ENCODE results near the gene UNC5B.

DNA sequence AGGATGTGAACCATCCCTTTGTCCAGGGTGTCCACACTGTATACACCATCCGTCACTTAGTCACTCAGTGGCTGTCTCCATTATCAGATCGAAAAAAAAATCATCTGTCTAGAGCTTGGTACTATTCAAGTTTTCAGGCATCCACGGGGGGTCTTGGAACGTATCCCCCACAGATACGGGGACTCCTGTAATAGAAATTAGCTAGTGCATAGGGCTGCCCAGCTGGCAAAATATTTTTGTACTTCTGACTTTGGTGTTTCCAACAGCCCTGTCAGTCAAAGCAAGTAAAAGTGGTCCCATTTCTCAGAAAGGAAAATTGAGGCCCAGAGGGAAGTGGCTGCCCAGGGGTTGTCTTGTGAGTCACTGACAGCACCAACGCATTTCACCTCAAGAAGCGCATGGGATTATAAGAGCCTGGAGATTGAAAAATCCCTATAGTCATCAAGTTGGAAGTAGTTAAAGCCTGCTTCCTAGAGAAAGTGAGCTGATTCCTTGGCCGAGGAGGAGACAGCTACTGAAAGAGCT is 54.6 kb downstream of the UNC5B start:
- TF ChIP-seq POLR2A (IDR thresholded peaks at IDR 0.05) = no peak
- TF ChIP-seq, protein P1, sequence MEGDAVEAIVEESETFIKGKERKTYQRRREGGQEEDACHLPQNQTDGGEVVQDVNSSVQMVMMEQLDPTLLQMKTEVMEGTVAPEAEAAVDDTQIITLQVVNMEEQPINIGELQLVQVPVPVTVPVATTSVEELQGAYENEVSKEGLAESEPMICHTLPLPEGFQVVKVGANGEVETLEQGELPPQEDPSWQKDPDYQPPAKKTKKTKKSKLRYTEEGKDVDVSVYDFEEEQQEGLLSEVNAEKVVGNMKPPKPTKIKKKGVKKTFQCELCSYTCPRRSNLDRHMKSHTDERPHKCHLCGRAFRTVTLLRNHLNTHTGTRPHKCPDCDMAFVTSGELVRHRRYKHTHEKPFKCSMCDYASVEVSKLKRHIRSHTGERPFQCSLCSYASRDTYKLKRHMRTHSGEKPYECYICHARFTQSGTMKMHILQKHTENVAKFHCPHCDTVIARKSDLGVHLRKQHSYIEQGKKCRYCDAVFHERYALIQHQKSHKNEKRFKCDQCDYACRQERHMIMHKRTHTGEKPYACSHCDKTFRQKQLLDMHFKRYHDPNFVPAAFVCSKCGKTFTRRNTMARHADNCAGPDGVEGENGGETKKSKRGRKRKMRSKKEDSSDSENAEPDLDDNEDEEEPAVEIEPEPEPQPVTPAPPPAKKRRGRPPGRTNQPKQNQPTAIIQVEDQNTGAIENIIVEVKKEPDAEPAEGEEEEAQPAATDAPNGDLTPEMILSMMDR (IDR thresholded peaks at IDR 0.05) = no peak
